Activated CD8-positive, alpha-beta memory T cell treated with anti-CD3 and anti-CD28 coated beads for 48 hours (primary cell): Measurements from ENCODE around the gene PDHB.
"Not testable (repeated sequence)": the region's sequence is repeated elsewhere in the genome, so short reads cannot be mapped to it uniquely, and the experiment has no call there.

ENCODE experiments used
- DNase-seq, 3 experiments: peaks; one replicate each; pipeline ENCODE4 v3.0.0-alpha.2; 2020; ENCODE audit warnings: low read depth in 2 of 3, low spot score in 2 of 3

Gene PDHB

GRCh38 chr3:58440996-58441355, 7.3 kb upstream of the PDHB start:
- not testable (repeated sequence) for DNase-seq

- DNase-seq = not testable (repeated sequence)
These were observed 3.6 kb upstream of the PDHB start for GRCh38 chr3:58437276-58437675.

GRCh38 chr3:58434990-58435389, 1.4 kb upstream of the PDHB start:
- no peak for DNase-seq

- DNase-seq = no peak
These were observed 879 bp upstream of the PDHB start for GRCh38 chr3:58434511-58434910.

GRCh38 chr3:58434168-58434504, 504 bp upstream of the PDHB start:
- no peak for DNase-seq

- no peak for DNase-seq
These were observed 727 bp downstream of the PDHB start for GRCh38 chr3:58432905-58433304.

- DNase-seq = no peak
These were observed 4.0 kb downstream of the PDHB start for GRCh38 chr3:58429657-58430056.

- DNase-seq = no peak
These were observed 5.8 kb downstream of the PDHB start for GRCh38 chr3:58427661-58428361.

GRCh38 chr3:58425782-58426181, 7.8 kb downstream of the PDHB start:
- no peak for DNase-seq

GRCh38 chr3:58424613-58425012, 9.0 kb downstream of the PDHB start:
- no peak for DNase-seq

- DNase-seq = no peak
These were observed 10.8 kb downstream of the PDHB start for GRCh38 chr3:58422756-58423325.

GRCh38 chr3:58421004-58421403, 12.6 kb downstream of the PDHB start:
- no peak for DNase-seq

- no peak for DNase-seq
These were observed 13.7 kb downstream of the PDHB start for GRCh38 chr3:58419780-58420507.

GRCh38 chr3:58418227-58418626, 15.4 kb downstream of the PDHB start:
- DNase-seq = no peak

GRCh38 chr3:58417075-58417474, 16.6 kb downstream of the PDHB start:
- DNase-seq = no peak

GRCh38 chr3:58416191-58416590, 17.4 kb downstream of the PDHB start:
- no peak for DNase-seq

- DNase-seq = no peak
These were observed 19.0 kb downstream of the PDHB start for GRCh38 chr3:58414538-58415197.

GRCh38 chr3:58411851-58412830, 21.5 kb downstream of the PDHB start:
- DNase-seq = no peak

- DNase-seq = no peak
These were observed 22.6 kb downstream of the PDHB start for GRCh38 chr3:58411036-58411435.

- DNase-seq = no peak
These were observed 24.0 kb downstream of the PDHB start for GRCh38 chr3:58409663-58410062.

- DNase-seq = no peak
These were observed 24.7 kb downstream of the PDHB start for GRCh38 chr3:58408906-58409305.
